ENCODE data around the gene GNB5.

DNA sequence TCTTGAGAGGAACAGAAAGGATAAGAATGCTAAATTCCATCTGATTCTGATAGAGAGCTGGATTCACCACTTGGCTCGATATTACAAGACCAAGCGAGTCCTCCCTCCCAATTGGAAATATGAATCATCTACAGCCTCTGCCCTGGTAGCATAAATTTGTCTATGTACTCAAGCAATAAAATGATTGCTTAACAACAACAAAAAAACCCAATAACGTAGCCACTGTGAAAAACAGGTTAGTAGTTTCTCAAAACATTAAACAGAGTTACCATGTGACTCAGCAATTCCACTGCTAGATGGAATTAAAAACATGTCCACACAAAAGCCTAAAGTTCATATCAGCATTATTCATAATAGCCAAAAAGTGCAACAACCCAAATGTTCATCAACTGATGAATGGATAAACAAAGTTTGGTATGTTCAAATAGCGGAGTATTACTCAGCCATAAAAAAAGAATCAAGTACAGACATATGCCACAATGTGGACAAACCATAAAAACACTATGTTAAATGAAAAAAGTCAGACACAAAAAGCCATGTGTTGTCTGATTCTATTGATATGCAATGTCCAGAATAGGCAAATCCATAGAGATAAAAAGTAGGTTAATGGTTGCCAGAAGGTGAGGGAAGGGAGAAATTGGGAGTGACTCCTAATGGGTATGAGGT is 95.5 kb downstream of the GNB5 start:
- TF ChIP-seq, protein P1, sequence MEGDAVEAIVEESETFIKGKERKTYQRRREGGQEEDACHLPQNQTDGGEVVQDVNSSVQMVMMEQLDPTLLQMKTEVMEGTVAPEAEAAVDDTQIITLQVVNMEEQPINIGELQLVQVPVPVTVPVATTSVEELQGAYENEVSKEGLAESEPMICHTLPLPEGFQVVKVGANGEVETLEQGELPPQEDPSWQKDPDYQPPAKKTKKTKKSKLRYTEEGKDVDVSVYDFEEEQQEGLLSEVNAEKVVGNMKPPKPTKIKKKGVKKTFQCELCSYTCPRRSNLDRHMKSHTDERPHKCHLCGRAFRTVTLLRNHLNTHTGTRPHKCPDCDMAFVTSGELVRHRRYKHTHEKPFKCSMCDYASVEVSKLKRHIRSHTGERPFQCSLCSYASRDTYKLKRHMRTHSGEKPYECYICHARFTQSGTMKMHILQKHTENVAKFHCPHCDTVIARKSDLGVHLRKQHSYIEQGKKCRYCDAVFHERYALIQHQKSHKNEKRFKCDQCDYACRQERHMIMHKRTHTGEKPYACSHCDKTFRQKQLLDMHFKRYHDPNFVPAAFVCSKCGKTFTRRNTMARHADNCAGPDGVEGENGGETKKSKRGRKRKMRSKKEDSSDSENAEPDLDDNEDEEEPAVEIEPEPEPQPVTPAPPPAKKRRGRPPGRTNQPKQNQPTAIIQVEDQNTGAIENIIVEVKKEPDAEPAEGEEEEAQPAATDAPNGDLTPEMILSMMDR (IDR thresholded peaks at IDR 0.05; ENCODE audit: poor library complexity, severe bottlenecking), result no peak
- TF ChIP-seq EP300 (conservative IDR thresholded peaks at IDR 0.05; ENCODE audit: poor library complexity, severe bottlenecking) (no peak), POLR2AphosphoS5 (IDR thresholded peaks at IDR 0.05) (no peak)
- TF ChIP-seq, protein P2, sequence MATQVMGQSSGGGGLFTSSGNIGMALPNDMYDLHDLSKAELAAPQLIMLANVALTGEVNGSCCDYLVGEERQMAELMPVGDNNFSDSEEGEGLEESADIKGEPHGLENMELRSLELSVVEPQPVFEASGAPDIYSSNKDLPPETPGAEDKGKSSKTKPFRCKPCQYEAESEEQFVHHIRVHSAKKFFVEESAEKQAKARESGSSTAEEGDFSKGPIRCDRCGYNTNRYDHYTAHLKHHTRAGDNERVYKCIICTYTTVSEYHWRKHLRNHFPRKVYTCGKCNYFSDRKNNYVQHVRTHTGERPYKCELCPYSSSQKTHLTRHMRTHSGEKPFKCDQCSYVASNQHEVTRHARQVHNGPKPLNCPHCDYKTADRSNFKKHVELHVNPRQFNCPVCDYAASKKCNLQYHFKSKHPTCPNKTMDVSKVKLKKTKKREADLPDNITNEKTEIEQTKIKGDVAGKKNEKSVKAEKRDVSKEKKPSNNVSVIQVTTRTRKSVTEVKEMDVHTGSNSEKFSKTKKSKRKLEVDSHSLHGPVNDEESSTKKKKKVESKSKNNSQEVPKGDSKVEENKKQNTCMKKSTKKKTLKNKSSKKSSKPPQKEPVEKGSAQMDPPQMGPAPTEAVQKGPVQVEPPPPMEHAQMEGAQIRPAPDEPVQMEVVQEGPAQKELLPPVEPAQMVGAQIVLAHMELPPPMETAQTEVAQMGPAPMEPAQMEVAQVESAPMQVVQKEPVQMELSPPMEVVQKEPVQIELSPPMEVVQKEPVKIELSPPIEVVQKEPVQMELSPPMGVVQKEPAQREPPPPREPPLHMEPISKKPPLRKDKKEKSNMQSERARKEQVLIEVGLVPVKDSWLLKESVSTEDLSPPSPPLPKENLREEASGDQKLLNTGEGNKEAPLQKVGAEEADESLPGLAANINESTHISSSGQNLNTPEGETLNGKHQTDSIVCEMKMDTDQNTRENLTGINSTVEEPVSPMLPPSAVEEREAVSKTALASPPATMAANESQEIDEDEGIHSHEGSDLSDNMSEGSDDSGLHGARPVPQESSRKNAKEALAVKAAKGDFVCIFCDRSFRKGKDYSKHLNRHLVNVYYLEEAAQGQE (IDR thresholded peaks at IDR 0.05; ENCODE audit: borderline replicate concordance), result no peak

Data from neural cell (in vitro differentiated cells).